ENCODE measurements around the gene HSPG2. TPM values are rescaled to one million over a fixed set of nuclear protein-coding genes. Genes with fewer than 3 reads are reported as not detected.

The HSPG2 gene
- total and polyA plus RNA-seq, 9 of the 15 experiments (the other 6 are each of a cell fraction or from before 2014, with no cell fraction given), result 0.14 to 160 (median 15.7) TPM

GRCh38 chr1:21865609-21865942, 71.5 kb downstream of the HSPG2 start:
- H3K9ac ChIP-seq (ENCODE audit: insufficient read depth in 1 of 2, low read depth in 2 of 2, low read length in 2 of 2), result peak overlapping the region in 1 of 2 experiments; percentile 64; a peak in 2 of 4 replicates
- intact Hi-C loops (cut with micrococcal nuclease), result no loop called here
- ATAC-seq, result no peak
- no peak for DNase-seq (ENCODE audit: extremely low read depth in 1 of 4, low spot score in 3 of 4)
- 94% methylated on average over 7 of the region's 7 CpGs for WGBS (ENCODE audit: insufficient coverage, low coverage, missing lambda C conversion rate)
- H3K27me3 ChIP-seq (ENCODE audit: control insufficient read depth in 2 of 2, insufficient read depth in 2 of 2, low read length in 2 of 2), result no peaks in the 10 kb centered on the region
- no peak overlapping the region for H2AFZ ChIP-seq (ENCODE audit: low read depth, low read length)
- no peak overlapping the region; the same call in 2 of the 3 replicates for H3K27ac ChIP-seq (ENCODE audit: extremely low read depth, low read depth, low read length)
- in situ Hi-C loops (cut with MboI), result no loop called here
- peaks cover 21 to 48% of the 10 kb centered on the region in 2 experiments; a peak in 4 of 5 replicates for H3K4me1 ChIP-seq (replicated peaks in 1 of 2; ENCODE audit: control insufficient read depth in 2 of 2, insufficient read depth in 2 of 2, low read length in 2 of 2)
- no peak overlapping the region for H3K4me3 ChIP-seq
- no peaks in the 10 kb centered on the region for H4K20me1 ChIP-seq (replicated peaks; ENCODE audit: control insufficient read depth, insufficient read depth, low read length)
- CTCF ChIA-PET (ENCODE audit: low intra/inter-chr PET ratio), result no interaction called here
- H3K9me1 ChIP-seq (ENCODE audit: control insufficient read depth, insufficient read depth, low read length), result peaks cover 4% of the 10 kb centered on the region
- H3K79me2 ChIP-seq (ENCODE audit: control insufficient read depth, insufficient read depth, low read length), result no peaks in the 10 kb centered on the region
- H3K36me3 ChIP-seq (ENCODE audit: control insufficient read depth, insufficient read depth, low read length), result peaks cover 73% of the 10 kb centered on the region
- peaks cover 8% of the 10 kb centered on the region; the same call in 1 of the 2 replicates for H3K9me3 ChIP-seq (replicated peaks; ENCODE audit: control insufficient read depth, insufficient read depth, low read depth, low read length)
- POLR2A ChIA-PET, result interaction anchor here (1.0 kb wide), 2 partner anchors 16 to 74 kb away, joined by 3 read pairs; no protein-coding TSS in a partner anchor
- TF ChIP-seq FOXP1 (CRISPR knock-in tag; IDR thresholded peaks at IDR 0.05) (0 out of 2 replicates have a peak, but pooled peaks have one; percentile 18), GATA2 (CRISPR knock-in tag; IDR thresholded peaks at IDR 0.05) (0 out of 2 replicates have a peak, but pooled peaks have one; percentile 8), ETV6 (IDR thresholded peaks at IDR 0.05; ENCODE audit: borderline replicate concordance in 1 of 2, low read depth in 2 of 2, low read length in 1 of 2) (no peak), ETV6 (CRISPR knock-in tag; IDR thresholded peaks at IDR 0.05; ENCODE audit: borderline replicate concordance) (no peak)
- no peak for FAIRE-seq
- no TSS peak for BruUV-seq (replicated peaks)
- no peak overlapping the region for H3K4me2 ChIP-seq (ENCODE audit: insufficient read depth, low read length)

GRCh38 chr1:21864730-21865129, 72.4 kb downstream of the HSPG2 start:
- 92% methylated on average over 27 of the region's 27 CpGs for WGBS (ENCODE audit: insufficient coverage, low coverage, missing lambda C conversion rate)
- no peak for ATAC-seq
- ChIA-PET CTCF (ENCODE audit: low intra/inter-chr PET ratio) (no interaction called here), POLR2A (no interaction called here)
- Histone ChIP-seq H3K79me2 (ENCODE audit: control insufficient read depth, insufficient read depth, low read length) (no peaks in the 10 kb centered on the region), H3K4me3 (no peak overlapping the region), H3K9me1 (ENCODE audit: control insufficient read depth, insufficient read depth, low read length) (peaks cover 4% of the 10 kb centered on the region), H3K9me3 (replicated peaks; ENCODE audit: control insufficient read depth, insufficient read depth, low read depth, low read length) (peaks cover 8% of the 10 kb centered on the region; the same call in 1 of the 2 replicates), H4K20me1 (replicated peaks; ENCODE audit: control insufficient read depth, insufficient read depth, low read length) (no peaks in the 10 kb centered on the region), H3K4me1 (replicated peaks in 1 of 2; ENCODE audit: control insufficient read depth in 2 of 2, insufficient read depth in 2 of 2, low read length in 2 of 2) (peaks cover 21 to 44% of the 10 kb centered on the region in 2 experiments; a peak in 4 of 5 replicates), H2AFZ (ENCODE audit: low read depth, low read length) (no peak overlapping the region), H3K36me3 (ENCODE audit: control insufficient read depth, insufficient read depth, low read length) (peaks cover 72% of the 10 kb centered on the region), H3K27me3 (ENCODE audit: control insufficient read depth in 2 of 2, insufficient read depth in 2 of 2, low read length in 2 of 2) (no peaks in the 10 kb centered on the region), H3K4me2 (ENCODE audit: insufficient read depth, low read length) (no peak overlapping the region), H3K9ac (ENCODE audit: insufficient read depth in 1 of 2, low read depth in 2 of 2, low read length in 2 of 2) (0 out of 4 replicates have a peak overlapping the region, but pooled peaks of 1 of the 2 experiments have one; percentile 24), H3K27ac (ENCODE audit: extremely low read depth, low read depth, low read length) (no peak overlapping the region)
- no peak for FAIRE-seq
- DNase-seq (ENCODE audit: extremely low read depth in 1 of 4, low spot score in 3 of 4), result no peak
- in situ Hi-C loops (cut with MboI), result no loop called here
- TF ChIP-seq GABPB2 (CRISPR knock-in tag; conservative IDR thresholded peaks at IDR 0.05) (no peak), ZNF780A (CRISPR knock-in tag; IDR thresholded peaks at IDR 0.05) (no peak), PURB (CRISPR knock-in tag; IDR thresholded peaks at IDR 0.05; ENCODE audit: low read depth) (no peak)
- intact Hi-C loops (cut with micrococcal nuclease), result no loop called here
- no TSS peak for BruUV-seq (replicated peaks)
